Measurements from ENCODE around the gene CDYL2. TPM values are rescaled to one million over a fixed set of nuclear protein-coding genes. Genes with fewer than 3 reads are reported as not detected.

Gene CDYL2
- total RNA-seq, 2 donors from 2014 or later: 4.6 to 20.4 TPM

GRCh38 chr16:80707686-80708085 is 96.7 kb downstream of the CDYL2 start:
- DNase-seq (ENCODE audit: low spot score) (no peak), ATAC-seq (ENCODE audit: insufficient number of reproducible peaks, low FRiP score, low read depth) (no peak)
- Histone ChIP-seq H3K27ac (no peak overlapping the region), H3K36me3 (no peaks in the 10 kb centered on the region), H3K4me3 (no peak overlapping the region), H3K4me1 (ENCODE audit: control insufficient read depth in 1 of 2, low read depth in 2 of 2) (no peaks in the 10 kb centered on the region), H3K27me3 (replicated peaks; ENCODE audit: insufficient read depth) (no peaks in the 10 kb centered on the region), H3K9me3 (no peaks in the 10 kb centered on the region)
- TF ChIP-seq, protein P1, sequence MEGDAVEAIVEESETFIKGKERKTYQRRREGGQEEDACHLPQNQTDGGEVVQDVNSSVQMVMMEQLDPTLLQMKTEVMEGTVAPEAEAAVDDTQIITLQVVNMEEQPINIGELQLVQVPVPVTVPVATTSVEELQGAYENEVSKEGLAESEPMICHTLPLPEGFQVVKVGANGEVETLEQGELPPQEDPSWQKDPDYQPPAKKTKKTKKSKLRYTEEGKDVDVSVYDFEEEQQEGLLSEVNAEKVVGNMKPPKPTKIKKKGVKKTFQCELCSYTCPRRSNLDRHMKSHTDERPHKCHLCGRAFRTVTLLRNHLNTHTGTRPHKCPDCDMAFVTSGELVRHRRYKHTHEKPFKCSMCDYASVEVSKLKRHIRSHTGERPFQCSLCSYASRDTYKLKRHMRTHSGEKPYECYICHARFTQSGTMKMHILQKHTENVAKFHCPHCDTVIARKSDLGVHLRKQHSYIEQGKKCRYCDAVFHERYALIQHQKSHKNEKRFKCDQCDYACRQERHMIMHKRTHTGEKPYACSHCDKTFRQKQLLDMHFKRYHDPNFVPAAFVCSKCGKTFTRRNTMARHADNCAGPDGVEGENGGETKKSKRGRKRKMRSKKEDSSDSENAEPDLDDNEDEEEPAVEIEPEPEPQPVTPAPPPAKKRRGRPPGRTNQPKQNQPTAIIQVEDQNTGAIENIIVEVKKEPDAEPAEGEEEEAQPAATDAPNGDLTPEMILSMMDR (IDR thresholded peaks at IDR 0.05): no peak

DNA sequence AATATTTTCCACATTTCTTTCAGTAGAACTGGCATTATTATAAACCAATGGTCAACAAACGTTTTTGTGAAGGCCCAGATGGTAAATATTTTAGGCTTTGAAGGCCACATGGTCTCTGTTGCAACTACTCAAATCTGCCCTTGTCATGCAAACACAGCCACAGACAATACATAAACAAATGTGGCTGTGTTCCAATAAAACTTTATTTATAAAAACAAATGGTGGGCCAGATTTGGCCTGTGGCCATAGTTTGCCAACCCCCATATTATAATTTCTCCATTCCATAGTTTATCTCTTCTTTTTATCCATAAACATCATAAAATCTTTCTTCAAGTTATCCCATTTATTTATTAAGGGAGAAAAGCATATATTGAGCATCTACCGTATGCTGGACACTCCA is 98.8 kb downstream of the CDYL2 start:
- H3K27ac ChIP-seq: no peak overlapping the region
- no peaks in the 10 kb centered on the region for H3K27me3 ChIP-seq (replicated peaks; ENCODE audit: insufficient read depth)
- H3K36me3 ChIP-seq: no peaks in the 10 kb centered on the region
- TF ChIP-seq, protein P1 (IDR thresholded peaks at IDR 0.05): no peak
- no peaks in the 10 kb centered on the region for H3K9me3 ChIP-seq
- no peak overlapping the region for H3K4me3 ChIP-seq
- ATAC-seq (ENCODE audit: insufficient number of reproducible peaks, low FRiP score, low read depth) (no peak), DNase-seq (ENCODE audit: low spot score) (no peak)
- no peaks in the 10 kb centered on the region for H3K4me1 ChIP-seq (ENCODE audit: control insufficient read depth in 1 of 2, low read depth in 2 of 2)

GRCh38 chr16:80704751-80705505 is 99.5 kb downstream of the CDYL2 start:
- no peaks in the 10 kb centered on the region for H3K36me3 ChIP-seq
- no peak overlapping the region for H3K27ac ChIP-seq
- no peak for DNase-seq (ENCODE audit: low spot score)
- ATAC-seq (ENCODE audit: insufficient number of reproducible peaks, low FRiP score, low read depth): no peak
- H3K9me3 ChIP-seq: no peaks in the 10 kb centered on the region
- TF ChIP-seq, protein P1 (IDR thresholded peaks at IDR 0.05): no peak
- no peak overlapping the region for H3K4me3 ChIP-seq
- no peaks in the 10 kb centered on the region for H3K4me1 ChIP-seq (ENCODE audit: control insufficient read depth in 1 of 2, low read depth in 2 of 2)
- H3K27me3 ChIP-seq (replicated peaks; ENCODE audit: insufficient read depth): no peaks in the 10 kb centered on the region

DNA sequence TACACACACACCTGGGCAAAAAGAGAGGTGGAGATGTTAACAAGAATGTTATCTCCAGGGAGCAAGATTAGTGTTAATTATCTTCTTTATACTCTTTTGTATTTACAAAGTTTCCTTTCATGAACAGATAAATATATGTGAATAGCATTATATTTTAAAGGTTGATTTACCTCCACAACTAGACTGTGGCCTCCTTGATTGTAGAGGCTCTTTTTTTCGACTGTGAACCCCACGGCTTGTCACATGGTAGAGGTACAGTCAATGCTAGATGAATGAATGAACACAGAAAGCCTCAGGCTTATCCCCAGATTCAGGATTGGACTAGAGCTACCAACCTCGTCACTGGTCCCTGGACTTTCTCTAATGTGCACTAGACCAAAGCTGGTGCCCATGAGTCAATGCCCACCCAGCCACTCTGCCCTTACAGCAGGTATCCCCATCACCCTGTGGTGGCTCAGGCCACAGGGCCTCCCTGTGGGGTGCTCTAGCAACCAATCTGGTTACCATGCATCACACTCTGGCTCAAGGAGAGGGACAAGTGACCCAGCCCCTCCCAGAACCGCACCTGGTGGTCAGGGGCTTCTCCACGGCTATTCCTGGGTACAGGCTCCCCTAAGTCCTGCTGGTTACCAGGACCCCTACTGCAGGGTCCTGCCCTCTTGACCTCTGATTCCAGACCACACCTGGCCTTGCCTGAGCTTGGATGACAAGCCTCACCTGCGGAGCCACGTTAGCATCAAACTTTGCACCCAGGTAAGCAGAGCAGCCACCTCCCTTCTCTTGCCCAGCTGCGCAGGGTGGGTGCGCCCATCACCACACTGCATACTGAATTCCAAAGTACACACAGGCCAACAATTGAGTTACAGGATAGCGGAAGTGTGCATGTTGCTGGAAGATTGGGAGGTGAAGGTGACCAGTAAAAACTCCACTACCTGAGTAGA is 101.0 kb downstream of the CDYL2 start:
- Histone ChIP-seq H3K9me3 (no peaks in the 10 kb centered on the region), H3K4me3 (no peak overlapping the region), H3K27me3 (replicated peaks; ENCODE audit: insufficient read depth) (no peaks in the 10 kb centered on the region), H3K27ac (no peak overlapping the region), H3K4me1 (ENCODE audit: control insufficient read depth in 1 of 2, low read depth in 2 of 2) (no peaks in the 10 kb centered on the region), H3K36me3 (no peaks in the 10 kb centered on the region)
- no peak for ATAC-seq (ENCODE audit: insufficient number of reproducible peaks, low FRiP score, low read depth)
- TF ChIP-seq, protein P1 (IDR thresholded peaks at IDR 0.05): no peak
- no peak for DNase-seq (ENCODE audit: low spot score)

GRCh38 chr16:80702696-80703095 is 101.7 kb downstream of the CDYL2 start:
- Histone ChIP-seq H3K4me3 (no peak overlapping the region), H3K27me3 (replicated peaks; ENCODE audit: insufficient read depth) (no peaks in the 10 kb centered on the region), H3K27ac (no peak overlapping the region), H3K36me3 (no peaks in the 10 kb centered on the region), H3K4me1 (ENCODE audit: control insufficient read depth in 1 of 2, low read depth in 2 of 2) (no peaks in the 10 kb centered on the region), H3K9me3 (no peaks in the 10 kb centered on the region)
- ATAC-seq (ENCODE audit: insufficient number of reproducible peaks, low FRiP score, low read depth): no peak
- TF ChIP-seq, protein P1 (IDR thresholded peaks at IDR 0.05): no peak
- no peak for DNase-seq (ENCODE audit: low spot score)

All from thoracic aorta (tissue), 2 donors.